ENCODE data around the gene MEST. TPM values are rescaled to one million over a fixed set of nuclear protein-coding genes. Genes with fewer than 3 reads are reported as not detected.

The MEST gene
- total and polyA plus RNA-seq, 10 of the 15 experiments (the other 5 are each of a cell fraction or from before 2014, with no cell fraction given), result 1.0 to 18.2 (median 8.2) TPM

DNA sequence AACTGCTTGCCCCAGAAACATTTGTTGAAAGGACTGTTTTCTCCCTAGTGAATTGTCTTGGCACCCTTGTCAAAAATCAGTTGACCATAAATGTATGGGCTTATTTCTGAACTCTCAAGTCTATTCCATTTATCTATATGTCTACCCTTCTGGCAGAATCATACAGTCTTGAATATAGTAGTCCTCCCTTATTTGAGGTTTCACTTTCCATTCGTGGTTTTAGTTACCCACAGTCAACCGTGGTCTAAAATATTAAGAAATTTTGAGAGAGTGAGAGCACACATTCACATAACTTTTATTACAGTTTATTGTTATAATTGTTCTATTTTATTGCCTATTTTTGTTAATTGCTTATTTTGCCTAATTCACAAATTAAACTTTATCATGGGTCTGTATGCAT is 33.6 kb upstream of the MEST start:
- ChIA-PET CTCF (interaction anchor here (1.2 kb wide), 1 partner anchor 27 kb away, joined by 3 read pairs; no protein-coding TSS in a partner anchor), RAD21 (ENCODE audit: unreplicated experiment) (no interaction called here), POLR2A (no interaction called here), SMC1A (ENCODE audit: uncharacterized antibody, unreplicated experiment) (interaction anchor here (0.8 to 1.3 kb wide), 3 partner anchors 10 to 46 kb away, joined by 3 to 4 read pairs (median 4); no protein-coding TSS in a partner anchor)
- Histone ChIP-seq H3K27me3 (replicated peaks in 1 of 2; ENCODE audit: control insufficient read depth in 2 of 2, insufficient read depth in 2 of 2, low read length in 1 of 2) (no peaks in the 10 kb centered on the region), H3K4me1 (ENCODE audit: control insufficient read depth, insufficient read depth, low read length) (peaks cover 11% of the 10 kb centered on the region; the same call in 1 of the 2 replicates), H3K79me2 (ENCODE audit: control insufficient read depth, insufficient read depth, low read length) (no peaks in the 10 kb centered on the region), H3K27ac (ENCODE audit: control insufficient read depth, insufficient read depth) (peak overlapping the region; percentile 35; the same call in 1 of the 2 replicates), H4K20me1 (ENCODE audit: control insufficient read depth, insufficient read depth) (no peaks in the 10 kb centered on the region), H3K36me3 (ENCODE audit: control insufficient read depth in 2 of 2, insufficient read depth in 2 of 2, low read length in 1 of 2) (no peaks in the 10 kb centered on the region), H2AFZ (ENCODE audit: control insufficient read depth, low read depth, low read length) (peak overlapping the region; percentile 10), H3K4me2 (ENCODE audit: control insufficient read depth, insufficient read depth) (peak overlapping the region; percentile 49; the same call in 1 of the 2 replicates), H3K4me3 (no peak overlapping the region), H3K9ac (ENCODE audit: control insufficient read depth, insufficient read depth, low read length) (no peak overlapping the region), H3K9me3 (replicated peaks; ENCODE audit: control insufficient read depth, insufficient read depth, low read length) (peaks cover 3% of the 10 kb centered on the region; the same call in 2 of the 3 replicates)
- intact Hi-C loops (cut with micrococcal nuclease; ENCODE audit: unreplicated experiment), result no loop called here
- in situ Hi-C loops (cut with MboI), result no loop called here
- ATAC-seq, result peak; percentile 89
- no peak for FAIRE-seq
- DNase-seq (ENCODE audit: low read depth, low spot score), result peak; percentile 31
- 2% methylated on average over 2 of the region's 2 CpGs for WGBS (ENCODE audit: insufficient coverage, insufficient replicate concordance, low lambda C conversion rate, missing lambda C conversion rate)
- no TSS peak for BruUV-seq (replicated peaks)
- TF ChIP-seq HDAC6 (IDR thresholded peaks at IDR 0.05; ENCODE audit: unreplicated experiment), result no peak
- TF ChIP-seq RUNX3 (IDR thresholded peaks at IDR 0.05; ENCODE audit: low read length), result peak; percentile 79
- 0 out of 2 replicates have a peak, but pooled peaks have one; percentile 36 for TF ChIP-seq NFIC (IDR thresholded peaks at IDR 0.05; ENCODE audit: low read depth, low read length)
- TF ChIP-seq RAD21 (IDR thresholded peaks at IDR 0.05; ENCODE audit: insufficient read depth, low read depth, low read length), result no peak
- 0 out of 2 replicates have a peak, but pooled peaks have one; percentile 28 for TF ChIP-seq CBFB (IDR thresholded peaks at IDR 0.05; ENCODE audit: low read depth)

DNA sequence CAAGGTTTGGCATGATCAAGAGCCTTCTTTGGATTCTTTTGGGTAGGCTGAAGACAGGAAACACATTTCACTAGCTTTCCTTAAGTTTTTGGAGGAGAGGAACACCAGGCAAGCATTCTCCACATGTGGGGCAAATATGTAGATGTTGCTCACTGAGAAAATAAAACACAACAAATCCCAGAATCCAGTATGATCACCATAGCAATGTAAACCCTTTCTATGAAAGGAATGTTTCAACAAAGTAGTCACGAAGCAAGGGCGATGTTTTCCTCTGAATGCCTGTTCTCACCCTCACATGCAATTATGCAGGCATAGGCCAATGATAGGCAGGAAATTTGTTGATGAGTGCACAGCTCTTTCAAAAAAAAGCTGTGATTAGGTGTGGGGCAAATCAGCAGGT is 30.6 kb upstream of the MEST start:
- Histone ChIP-seq H3K9ac (ENCODE audit: control insufficient read depth, insufficient read depth, low read length) (no peak overlapping the region), H3K4me2 (ENCODE audit: control insufficient read depth, insufficient read depth) (no peak overlapping the region), H3K79me2 (ENCODE audit: control insufficient read depth, insufficient read depth, low read length) (no peaks in the 10 kb centered on the region), H3K9me3 (replicated peaks; ENCODE audit: control insufficient read depth, insufficient read depth, low read length) (peaks cover 3% of the 10 kb centered on the region; the same call in 2 of the 3 replicates), H4K20me1 (ENCODE audit: control insufficient read depth, insufficient read depth) (no peaks in the 10 kb centered on the region), H3K27me3 (replicated peaks in 1 of 2; ENCODE audit: control insufficient read depth in 2 of 2, insufficient read depth in 2 of 2, low read length in 1 of 2) (no peaks in the 10 kb centered on the region), H3K4me3 (no peak overlapping the region), H3K36me3 (ENCODE audit: control insufficient read depth in 2 of 2, insufficient read depth in 2 of 2, low read length in 1 of 2) (no peaks in the 10 kb centered on the region), H3K4me1 (ENCODE audit: control insufficient read depth, insufficient read depth, low read length) (peaks cover 11% of the 10 kb centered on the region; the same call in 1 of the 2 replicates), H3K27ac (ENCODE audit: control insufficient read depth, insufficient read depth) (no peak overlapping the region), H2AFZ (ENCODE audit: control insufficient read depth, low read depth, low read length) (no peak overlapping the region)
- DNase-seq (ENCODE audit: low read depth, low spot score) (no peak), ATAC-seq (no peak), FAIRE-seq (no peak)
- ChIA-PET RAD21 (ENCODE audit: unreplicated experiment) (no interaction called here), SMC1A (ENCODE audit: uncharacterized antibody, unreplicated experiment) (interaction anchor here (1.0 kb wide), 1 partner anchor 8 kb away, joined by 3 read pairs; no protein-coding TSS in a partner anchor), POLR2A (no interaction called here), CTCF (no interaction called here)
- in situ Hi-C loops (cut with MboI) (no loop called here), intact Hi-C loops (cut with micrococcal nuclease; ENCODE audit: unreplicated experiment) (no loop called here)
- 25% methylated on average over 2 of the region's 2 CpGs for WGBS (ENCODE audit: insufficient coverage, insufficient replicate concordance, low lambda C conversion rate, missing lambda C conversion rate)
- no TSS peak for BruUV-seq (replicated peaks)
- TF ChIP-seq ZZZ3 (IDR thresholded peaks at IDR 0.05; ENCODE audit: control insufficient read depth, insufficient read length, low read depth) (no peak), SMC3 (IDR thresholded peaks at IDR 0.05; ENCODE audit: borderline replicate concordance, low read length) (no peak), SIX5 (IDR thresholded peaks at IDR 0.05; ENCODE audit: low read depth, low read length, severe bottlenecking) (no peak), IRF5 (IDR thresholded peaks at IDR 0.05; ENCODE audit: borderline replicate concordance) (no peak), FOXM1 (IDR thresholded peaks at IDR 0.05; ENCODE audit: low read depth, low read length) (no peak), MTA3 (IDR thresholded peaks at IDR 0.05; ENCODE audit: borderline replicate concordance, low read length) (no peak)
- TF ChIP-seq, protein P1, sequence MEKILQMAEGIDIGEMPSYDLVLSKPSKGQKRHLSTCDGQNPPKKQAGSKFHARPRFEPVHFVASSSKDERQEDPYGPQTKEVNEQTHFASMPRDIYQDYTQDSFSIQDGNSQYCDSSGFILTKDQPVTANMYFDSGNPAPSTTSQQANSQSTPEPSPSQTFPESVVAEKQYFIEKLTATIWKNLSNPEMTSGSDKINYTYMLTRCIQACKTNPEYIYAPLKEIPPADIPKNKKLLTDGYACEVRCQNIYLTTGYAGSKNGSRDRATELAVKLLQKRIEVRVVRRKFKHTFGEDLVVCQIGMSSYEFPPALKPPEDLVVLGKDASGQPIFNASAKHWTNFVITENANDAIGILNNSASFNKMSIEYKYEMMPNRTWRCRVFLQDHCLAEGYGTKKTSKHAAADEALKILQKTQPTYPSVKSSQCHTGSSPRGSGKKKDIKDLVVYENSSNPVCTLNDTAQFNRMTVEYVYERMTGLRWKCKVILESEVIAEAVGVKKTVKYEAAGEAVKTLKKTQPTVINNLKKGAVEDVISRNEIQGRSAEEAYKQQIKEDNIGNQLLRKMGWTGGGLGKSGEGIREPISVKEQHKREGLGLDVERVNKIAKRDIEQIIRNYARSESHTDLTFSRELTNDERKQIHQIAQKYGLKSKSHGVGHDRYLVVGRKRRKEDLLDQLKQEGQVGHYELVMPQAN (conservative IDR thresholded peaks at IDR 0.05), result no peak

Measured in GM12878 (cell line).